H1 (cell line): ENCODE measurements around the gene VIT. TPM values are rescaled to one million over a fixed set of nuclear protein-coding genes. Genes with fewer than 3 reads are reported as not detected.

Experiments
- CHD2 ChIP-seq: IDR thresholded peaks from 2 replicates; pipeline ENCODE4 v1.6.1; 2012; ENCODE audit warnings: low read length, improper control_type of control experiment
- CTCF ChIP-seq, 3 experiments: IDR thresholded peaks; 1 replicate in 2 of 3; 2 replicates in 1 of 3; pipeline versions ENCODE4 v1.5.1 to v1.6.1; 2011; ENCODE audit warnings: low read length in 3 of 3, mild to moderate bottlenecking in 3 of 3, inconsistent platforms in 2 of 3, low read depth in 1 of 3, moderate library complexity in 1 of 3; ENCODE audit not compliant: insufficient read depth in 1 of 3; ENCODE audit errors: control extremely low read depth in 1 of 3
- PHF8 ChIP-seq: fragments of 200-600 bp; sonication (generic); conservative IDR thresholded peaks from 2 replicates; pipeline ENCODE4 v1.7.1; 2012; ENCODE audit warnings: low read depth, mild to moderate bottlenecking, inconsistent platforms, low read length, moderate library complexity
- YY1 ChIP-seq: IDR thresholded peaks from 2 replicates; pipeline ENCODE4 v1.6.1; 2011; ENCODE audit warnings: low read depth, mild to moderate bottlenecking, low read length
- polyA plus RNA-seq, 7 experiments: library from polyadenylated mRNA; depleted of rRNA in 3 of 7; stranded (reverse) in 5 of 7; unstranded in 2 of 7; fragments of >200 nt in 5 of 7; fragments of 200-250 nt in 2 of 7; gene quantifications; 1 replicate in 5 of 7; 2 replicates in 1 of 7; 4 replicates in 1 of 7; pipeline versions ENCODE4 v1.2.1 to v1.2.3, GENCODE V29; 2011 to 2013; ENCODE audit warnings: missing spikeins in 2 of 7, mixed read lengths in 2 of 7
- total RNA-seq: library from RNA; stranded (reverse); fragmentation: NEBNext Ultra II Directional; extraction: Animal tissue kit (Norgen Biotek cat#: 25700); gene quantifications from 2 replicates; pipeline ENCODE4 v1.2.1, GENCODE V29; 2021

The VIT gene
- total and polyA plus RNA-seq, 2 of the 8 experiments (the other 6 are each of a cell fraction or from before 2014, with no cell fraction given), result 0.03 TPM; not detected in 1

- no peak for TF ChIP-seq CTCF (IDR thresholded peaks at IDR 0.05; ENCODE audit: control extremely low read depth in 1 of 3, insufficient read depth in 1 of 3, low read depth in 1 of 3, low read length in 3 of 3)
- TF ChIP-seq PHF8, result no peak
- TF ChIP-seq CHD2, result no peak
- no peak for TF ChIP-seq YY1
These were observed 114.6 kb downstream of the VIT start (continued) for GRCh38 chr2:36811071-36811470.
